Measurements from ENCODE around the gene CUBN. TPM values are rescaled to one million over a fixed set of nuclear protein-coding genes. Genes with fewer than 3 reads are reported as not detected.
"Not testable (repeated sequence)": the region's sequence is repeated elsewhere in the genome, so short reads cannot be mapped to it uniquely, and the experiment has no call there.

The CUBN gene
- total RNA-seq, 1 donor, result 1.1 TPM

DNA sequence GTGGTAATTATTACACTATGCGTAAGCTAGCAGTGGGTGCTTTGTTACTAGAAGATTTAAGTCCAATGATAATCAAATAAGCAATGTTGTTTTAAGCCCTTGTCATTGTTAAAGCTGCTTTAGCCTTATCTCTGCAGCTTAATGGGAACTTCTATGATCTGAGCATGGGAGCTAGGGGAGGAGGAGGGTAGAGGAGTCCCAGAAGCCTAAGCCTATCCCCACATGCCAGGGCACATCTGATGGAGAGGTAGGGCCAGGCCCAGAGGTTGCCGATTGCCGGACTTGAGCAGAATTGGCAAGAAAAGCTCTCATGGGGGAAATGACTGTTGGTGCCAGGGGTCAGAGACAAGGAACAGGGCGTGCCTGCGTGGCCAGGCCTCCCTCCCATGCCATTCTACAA is 13.4 kb downstream of the CUBN start:
- Histone ChIP-seq H4K20me1 (ENCODE audit: insufficient read depth, low read length) (no peaks in the 10 kb centered on the region), H3K4me1 (ENCODE audit: insufficient read depth, low read length) (peaks cover 13% of the 10 kb centered on the region), H3K36me3 (ENCODE audit: insufficient read depth, low read length) (no peaks in the 10 kb centered on the region), H3K9me3 (ENCODE audit: low read depth, low read length) (no peaks in the 10 kb centered on the region), H2AFZ (ENCODE audit: low read length) (no peak overlapping the region), H3K4me2 (ENCODE audit: insufficient read depth, low read length) (no peak overlapping the region), H3K4me3 (ENCODE audit: insufficient read depth, low read length) (no peak overlapping the region), H3K79me2 (ENCODE audit: insufficient read depth, low read length) (no peaks in the 10 kb centered on the region), H3K27me3 (ENCODE audit: insufficient read depth, low read length) (no peaks in the 10 kb centered on the region), H3K27ac (ENCODE audit: low read depth, low read length) (no peak overlapping the region)
- TF ChIP-seq, protein P1, sequence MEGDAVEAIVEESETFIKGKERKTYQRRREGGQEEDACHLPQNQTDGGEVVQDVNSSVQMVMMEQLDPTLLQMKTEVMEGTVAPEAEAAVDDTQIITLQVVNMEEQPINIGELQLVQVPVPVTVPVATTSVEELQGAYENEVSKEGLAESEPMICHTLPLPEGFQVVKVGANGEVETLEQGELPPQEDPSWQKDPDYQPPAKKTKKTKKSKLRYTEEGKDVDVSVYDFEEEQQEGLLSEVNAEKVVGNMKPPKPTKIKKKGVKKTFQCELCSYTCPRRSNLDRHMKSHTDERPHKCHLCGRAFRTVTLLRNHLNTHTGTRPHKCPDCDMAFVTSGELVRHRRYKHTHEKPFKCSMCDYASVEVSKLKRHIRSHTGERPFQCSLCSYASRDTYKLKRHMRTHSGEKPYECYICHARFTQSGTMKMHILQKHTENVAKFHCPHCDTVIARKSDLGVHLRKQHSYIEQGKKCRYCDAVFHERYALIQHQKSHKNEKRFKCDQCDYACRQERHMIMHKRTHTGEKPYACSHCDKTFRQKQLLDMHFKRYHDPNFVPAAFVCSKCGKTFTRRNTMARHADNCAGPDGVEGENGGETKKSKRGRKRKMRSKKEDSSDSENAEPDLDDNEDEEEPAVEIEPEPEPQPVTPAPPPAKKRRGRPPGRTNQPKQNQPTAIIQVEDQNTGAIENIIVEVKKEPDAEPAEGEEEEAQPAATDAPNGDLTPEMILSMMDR (IDR thresholded peaks at IDR 0.05; ENCODE audit: extremely low read depth, low read depth, low read length), result no peak
- no peak for DNase-seq (ENCODE audit: insufficient read length, low spot score, missing footprints)

- Histone ChIP-seq H3K4me3 (ENCODE audit: insufficient read depth, low read length) (no peak overlapping the region), H3K27me3 (ENCODE audit: insufficient read depth, low read length) (no peaks in the 10 kb centered on the region), H3K4me1 (ENCODE audit: insufficient read depth, low read length) (peaks cover 13% of the 10 kb centered on the region), H2AFZ (ENCODE audit: low read length) (no peak overlapping the region), H4K20me1 (ENCODE audit: insufficient read depth, low read length) (no peaks in the 10 kb centered on the region), H3K36me3 (ENCODE audit: insufficient read depth, low read length) (no peaks in the 10 kb centered on the region), H3K79me2 (ENCODE audit: insufficient read depth, low read length) (no peaks in the 10 kb centered on the region), H3K27ac (ENCODE audit: low read depth, low read length) (peak overlapping the region; percentile 52), H3K4me2 (ENCODE audit: insufficient read depth, low read length) (peak overlapping the region; percentile 10), H3K9me3 (ENCODE audit: low read depth, low read length) (no peaks in the 10 kb centered on the region)
- peak; percentile 82 for DNase-seq (ENCODE audit: insufficient read length, low spot score, missing footprints)
- TF ChIP-seq, protein P1 (IDR thresholded peaks at IDR 0.05; ENCODE audit: extremely low read depth, low read depth, low read length), result peak; percentile 30
These were observed 13.9 kb downstream of the CUBN start for GRCh38 chr10:17115683-17116082.

DNA sequence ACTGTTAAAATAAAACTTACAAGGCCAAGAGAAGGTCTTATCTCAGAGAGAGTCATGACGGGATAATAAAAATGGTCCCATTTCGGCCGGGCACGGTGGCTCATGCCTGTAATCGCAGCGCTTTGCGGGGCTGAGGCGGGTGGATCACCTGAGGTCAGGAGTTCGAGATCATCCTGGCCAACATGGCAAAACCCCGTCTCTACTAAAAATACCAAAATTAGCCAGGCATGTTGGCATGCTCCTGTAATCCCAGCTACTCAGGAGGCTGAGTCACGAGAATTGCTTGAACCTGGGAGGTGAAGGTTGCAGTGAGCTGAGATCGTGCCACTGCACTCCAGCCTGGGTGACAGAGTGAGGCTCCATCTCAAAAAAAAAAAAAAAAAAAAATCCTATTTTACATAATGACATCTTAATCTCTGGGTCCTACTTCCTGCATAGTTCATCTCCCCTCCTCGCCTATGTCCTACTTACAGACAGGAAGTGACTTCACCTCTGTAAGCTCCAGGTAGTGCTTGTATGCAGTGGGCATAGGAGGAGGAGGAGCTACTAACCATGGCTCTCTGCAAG is 14.7 kb downstream of the CUBN start:
- peak overlapping the region; percentile 31 for H3K4me3 ChIP-seq (ENCODE audit: insufficient read depth, low read length)
- not testable (repeated sequence) for H3K27me3 ChIP-seq (ENCODE audit: insufficient read depth, low read length); H2AFZ ChIP-seq (ENCODE audit: low read length); H3K36me3 ChIP-seq (ENCODE audit: insufficient read depth, low read length); H3K79me2 ChIP-seq (ENCODE audit: insufficient read depth, low read length); H3K9me3 ChIP-seq (ENCODE audit: low read depth, low read length); H4K20me1 ChIP-seq (ENCODE audit: insufficient read depth, low read length)
- H3K4me2 ChIP-seq (ENCODE audit: insufficient read depth, low read length), result peak overlapping the region; percentile 10
- peak; percentile 34 for DNase-seq (ENCODE audit: insufficient read length, low spot score, missing footprints)
- peaks cover 13% of the 10 kb centered on the region for H3K4me1 ChIP-seq (ENCODE audit: insufficient read depth, low read length)
- H3K27ac ChIP-seq (ENCODE audit: low read depth, low read length), result peak overlapping the region; percentile 52

DNA sequence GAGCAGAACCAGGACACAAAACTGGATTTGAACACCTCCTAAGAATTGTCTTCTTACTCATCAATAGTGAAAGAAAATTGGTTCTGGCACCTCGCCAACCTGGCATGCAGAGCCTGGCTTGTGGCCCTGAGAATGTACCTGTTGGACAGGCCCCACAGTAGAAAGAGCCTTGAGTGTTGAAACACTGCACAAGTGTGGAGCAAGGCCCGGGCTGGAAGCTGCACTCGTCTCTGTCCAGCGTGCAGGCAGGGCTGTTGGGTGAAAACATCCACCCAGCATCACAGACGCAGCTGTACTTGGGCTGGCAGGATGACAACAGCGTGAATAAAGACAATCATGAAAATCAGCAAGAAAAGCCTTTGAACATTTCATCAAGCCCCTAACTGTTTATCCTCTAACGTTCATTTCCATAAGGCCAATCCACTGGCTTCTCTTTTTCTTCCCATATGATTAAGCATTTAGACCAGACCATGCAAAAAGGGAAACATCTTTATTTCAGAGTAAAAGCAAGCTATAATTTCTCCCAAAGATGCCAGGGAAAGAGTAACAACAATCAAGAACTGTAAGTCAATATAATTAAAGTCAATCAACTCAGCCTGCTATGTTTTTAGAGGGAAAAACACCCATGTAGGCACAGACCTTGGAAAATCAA is 15.6 kb downstream of the CUBN start:
- TF ChIP-seq, protein P1 (IDR thresholded peaks at IDR 0.05; ENCODE audit: extremely low read depth, low read depth, low read length), result no peak
- peak overlapping the region; percentile 7 for H3K27ac ChIP-seq (ENCODE audit: low read depth, low read length)
- no peaks in the 10 kb centered on the region for H4K20me1 ChIP-seq (ENCODE audit: insufficient read depth, low read length)
- H3K9me3 ChIP-seq (ENCODE audit: low read depth, low read length), result no peaks in the 10 kb centered on the region
- peaks cover 19% of the 10 kb centered on the region for H3K4me1 ChIP-seq (ENCODE audit: insufficient read depth, low read length)
- no peak overlapping the region for H3K4me3 ChIP-seq (ENCODE audit: insufficient read depth, low read length)
- H3K27me3 ChIP-seq (ENCODE audit: insufficient read depth, low read length), result no peaks in the 10 kb centered on the region
- no peak overlapping the region for H3K4me2 ChIP-seq (ENCODE audit: insufficient read depth, low read length)
- DNase-seq (ENCODE audit: insufficient read length, low spot score, missing footprints), result peak; percentile 63
- H3K36me3 ChIP-seq (ENCODE audit: insufficient read depth, low read length), result no peaks in the 10 kb centered on the region
- H3K79me2 ChIP-seq (ENCODE audit: insufficient read depth, low read length), result no peaks in the 10 kb centered on the region
- H2AFZ ChIP-seq (ENCODE audit: low read length), result no peak overlapping the region
